Left cardiac atrium (tissue), 4 donors: ENCODE data around the gene SPCS3. TPM values are rescaled to one million over a fixed set of nuclear protein-coding genes. Genes with fewer than 3 reads are reported as not detected.
"Not testable (repeated sequence)": the region's sequence is repeated elsewhere in the genome, so short reads cannot be mapped to it uniquely, and the experiment has no call there.

Experiments
- ATAC-seq, 2 donors: fragments of 200-7000 bp; cut with Tn5 transposase; one replicate each; pipeline ENCODE4 v1.9.1; 2020; ENCODE audit warnings: mild to moderate bottlenecking in 2 of 2, moderate library complexity in 2 of 2
- DNase-seq: peaks from one replicate; pipeline ENCODE4 v3.0.0-alpha.2; 2020
- intact Hi-C, 2 donors: fragments of 100-400 bp; cut with DNase I; formaldehyde crosslinking; loops; one replicate each; pipeline versions ENCODE4 v1.14.1 to v1.15.1; 2022 to 2023
- total RNA-seq, 2 donors: library from RNA; stranded (reverse); fragmentation: NEBNext Ultra II Directional; extraction: Animal tissue kit (Norgen Biotek cat#: 25700); gene quantifications; one replicate each; pipeline ENCODE4 v1.2.1, GENCODE V29; 2021
- donor health status: DM: no; HTN: yes; CAD: no.
- donor health status: DM: no; HTN: yes; CAD: no; lungs with severe emphysema.
- donor health status: DM: yes; HTN: yes; CAD: no.
- donor health status: Dilated cardiomyopathy.

SPCS3 gene
- total RNA-seq, 2 donors from 2014 or later, result 92.8 to 130 TPM

DNA sequence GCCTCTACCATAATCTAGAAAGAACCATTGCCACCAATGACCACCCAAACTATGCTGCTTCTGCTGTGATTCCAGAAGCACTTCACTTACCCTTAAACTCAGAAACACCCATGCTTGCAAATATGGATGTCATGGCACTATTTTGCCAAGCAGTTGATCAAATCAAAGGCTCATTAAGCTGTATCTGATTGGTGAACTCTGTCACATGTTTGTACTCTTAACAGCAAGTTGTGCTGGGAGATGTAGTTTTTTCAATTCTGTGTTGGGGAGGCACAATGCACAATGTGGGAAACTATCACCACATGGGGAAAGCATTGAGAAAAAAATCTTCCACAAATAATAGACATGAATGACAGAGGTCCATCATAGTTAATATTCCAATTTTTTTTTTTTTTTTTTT is 19.2 kb upstream of the SPCS3 start:
- no peak for ATAC-seq
- DNase-seq, result no peak
- intact Hi-C loops, result no loop called here

- intact Hi-C loops, result no loop called here
- ATAC-seq (peak in 1 of 2 donors; percentile 61), DNase-seq (no peak)
Observed at GRCh38 chr4:176302283-176303275, 17.2 kb upstream of the SPCS3 start.

DNA sequence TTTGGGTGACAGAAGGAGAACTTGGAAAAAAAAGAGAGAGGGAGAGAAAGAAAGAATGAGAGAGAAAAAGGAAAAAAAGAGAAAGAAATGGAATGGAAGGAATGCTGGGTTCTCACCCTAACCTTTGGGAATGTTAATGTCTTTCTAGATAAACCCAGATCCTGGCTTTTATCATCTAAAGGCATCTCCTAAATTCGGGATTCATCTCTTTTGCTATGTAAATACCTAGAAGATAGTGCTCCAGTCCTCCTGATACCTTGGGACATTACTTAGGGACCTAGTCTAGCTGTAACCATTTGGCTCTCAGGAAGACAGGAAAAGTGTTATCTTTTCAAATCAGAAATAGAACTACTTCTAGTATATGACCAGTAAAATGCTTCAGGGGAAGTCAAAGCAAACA is 15.8 kb upstream of the SPCS3 start:
- DNase-seq (no peak), ATAC-seq (no peak)
- intact Hi-C loops, result no loop called here

DNA sequence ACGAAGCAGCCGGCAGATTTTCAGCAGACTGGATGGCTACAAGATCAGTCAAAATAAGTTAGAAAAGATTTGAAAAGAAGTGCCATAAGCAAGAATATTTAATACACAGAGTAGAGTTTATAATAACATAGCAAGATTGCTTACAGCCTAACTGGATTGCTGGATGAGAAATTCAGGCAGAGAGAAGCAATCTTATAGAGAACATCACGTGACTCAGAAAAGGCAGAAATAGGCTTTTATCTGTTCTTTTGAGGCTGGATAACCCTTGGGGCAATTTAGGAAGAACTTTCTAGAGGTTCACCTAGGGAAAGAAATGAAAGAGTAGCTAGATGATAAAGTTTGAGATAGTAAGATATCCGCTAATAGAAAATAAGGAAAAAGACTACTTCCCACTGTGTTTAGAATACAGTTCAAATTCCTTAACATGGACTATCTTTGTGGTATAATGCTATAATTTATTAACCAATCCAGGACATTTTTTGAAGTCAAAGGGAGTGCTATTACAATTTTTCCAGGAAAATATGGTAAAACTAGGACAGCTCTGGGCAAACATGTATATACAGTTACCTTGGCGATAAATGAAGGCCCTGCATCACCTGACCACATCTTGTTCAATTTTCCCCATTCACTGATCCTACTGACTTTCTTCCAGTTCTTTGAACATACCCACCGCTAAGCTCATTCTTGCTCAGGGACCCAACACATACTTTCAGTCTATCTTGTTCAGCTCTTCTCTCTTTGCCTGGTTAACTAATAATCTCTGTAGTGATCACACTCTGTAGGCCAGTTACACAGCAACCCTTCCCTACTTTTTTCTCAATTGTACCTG is 12.7 kb upstream of the SPCS3 start:
- intact Hi-C loops, result no loop called here
- no peak for DNase-seq
- ATAC-seq, result no peak

DNA sequence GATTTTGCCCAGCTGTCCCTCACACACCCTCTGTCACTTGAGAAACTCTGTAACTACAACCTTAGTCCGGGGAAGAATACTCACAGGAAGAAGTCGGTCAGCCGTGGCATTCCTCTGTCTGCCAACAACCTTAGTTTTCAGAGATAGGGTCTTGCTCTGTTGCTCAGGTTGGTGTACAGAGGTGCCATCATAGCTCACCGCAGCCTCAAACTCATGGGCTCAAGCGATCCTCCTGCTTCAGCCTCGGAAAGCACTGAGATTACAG is 12.2 kb upstream of the SPCS3 start:
- no peak for DNase-seq
- intact Hi-C loops, result no loop called here
- no peak for ATAC-seq

GRCh38 chr4:176308441-176308840 is 11.3 kb upstream of the SPCS3 start:
- ATAC-seq, result no peak
- intact Hi-C loops, result no loop called here

DNA sequence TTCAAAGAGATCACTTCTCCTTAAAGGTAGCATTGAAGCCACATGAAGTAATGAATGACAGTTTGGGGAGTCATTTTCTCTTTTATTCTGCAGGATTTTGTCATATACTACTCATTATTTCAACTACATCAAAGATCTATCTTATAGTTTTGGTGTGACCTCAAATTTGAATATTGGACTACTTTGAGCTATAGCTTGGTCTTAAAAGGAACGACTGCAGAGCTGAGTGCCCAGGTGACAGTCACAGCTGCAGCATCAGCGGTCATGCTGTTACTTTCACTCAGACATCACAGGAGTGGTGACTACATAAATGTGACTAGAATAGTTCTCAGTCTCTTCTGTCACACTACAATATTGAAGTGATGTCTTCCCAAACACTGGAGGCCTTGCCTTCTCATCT is 10.7 kb upstream of the SPCS3 start:
- no peak for DNase-seq
- intact Hi-C loops, result no loop called here
- ATAC-seq, result no peak

More at GRCh38 chr4:176308441-176308840, 11.3 kb upstream of the SPCS3 start:
- no peak for DNase-seq

DNA sequence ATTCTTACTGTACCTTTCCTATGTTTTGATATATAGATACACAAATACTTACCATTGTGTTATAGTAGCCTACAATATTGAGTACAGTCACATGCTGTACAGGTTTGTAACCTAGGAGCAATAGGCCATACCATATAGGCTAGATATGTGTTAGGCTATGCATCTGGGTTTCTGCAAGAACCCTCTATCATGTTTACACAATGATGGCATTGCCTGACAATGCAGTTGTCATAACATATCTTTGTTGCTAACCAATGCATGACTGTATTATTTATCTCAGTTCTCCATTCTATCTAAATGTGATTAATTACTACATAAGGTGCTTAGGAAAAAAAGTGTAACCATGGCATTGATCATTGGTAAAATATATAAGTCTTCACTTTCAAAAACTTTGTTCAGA is 10.0 kb upstream of the SPCS3 start:
- no peak for DNase-seq
- no peak for ATAC-seq
- intact Hi-C loops, result loop anchor here in 1 of 2 donors (10.0 kb wide), 1 partner anchor 75 kb away; no protein-coding TSS in a partner anchor

DNA sequence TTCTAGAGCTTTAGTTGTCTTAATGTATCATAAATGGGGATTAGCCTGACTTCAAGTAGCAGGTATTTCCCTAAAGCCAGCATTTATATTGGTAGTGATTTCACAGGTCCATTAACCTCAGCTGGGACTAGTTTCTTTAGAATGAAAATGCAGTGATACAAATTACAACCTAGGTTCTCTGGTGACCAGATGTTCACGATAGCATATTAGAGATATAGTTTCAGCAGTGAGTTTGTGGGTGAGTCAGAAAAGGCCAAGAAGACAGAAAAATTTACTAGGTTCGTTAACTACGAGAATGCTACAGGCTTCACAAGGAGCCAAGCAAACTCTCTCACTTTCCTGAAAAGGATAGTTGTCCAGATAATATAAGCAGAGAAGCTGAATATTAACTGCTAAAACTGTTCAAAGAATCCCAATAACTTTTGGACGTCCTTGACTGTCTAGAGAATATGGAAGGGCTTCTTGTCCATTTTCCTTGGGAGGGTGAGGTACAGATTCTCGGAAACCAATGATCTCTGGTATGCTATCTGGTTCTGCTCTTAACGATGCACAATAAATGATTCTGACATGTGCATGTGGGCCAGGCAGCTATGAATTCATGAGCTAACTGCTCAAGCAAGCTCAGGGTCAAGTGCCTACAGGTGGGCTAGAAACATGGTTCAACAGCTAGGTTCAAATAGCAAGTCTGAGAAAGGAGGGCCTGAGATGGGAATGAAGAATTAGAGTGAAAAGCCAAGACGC is 6.0 kb upstream of the SPCS3 start:
- ATAC-seq (no peak), DNase-seq (no peak)
- intact Hi-C loops, result loop anchor here in 1 of 2 donors (10.0 kb wide), 1 partner anchor 79 kb away; no protein-coding TSS in a partner anchor

DNA sequence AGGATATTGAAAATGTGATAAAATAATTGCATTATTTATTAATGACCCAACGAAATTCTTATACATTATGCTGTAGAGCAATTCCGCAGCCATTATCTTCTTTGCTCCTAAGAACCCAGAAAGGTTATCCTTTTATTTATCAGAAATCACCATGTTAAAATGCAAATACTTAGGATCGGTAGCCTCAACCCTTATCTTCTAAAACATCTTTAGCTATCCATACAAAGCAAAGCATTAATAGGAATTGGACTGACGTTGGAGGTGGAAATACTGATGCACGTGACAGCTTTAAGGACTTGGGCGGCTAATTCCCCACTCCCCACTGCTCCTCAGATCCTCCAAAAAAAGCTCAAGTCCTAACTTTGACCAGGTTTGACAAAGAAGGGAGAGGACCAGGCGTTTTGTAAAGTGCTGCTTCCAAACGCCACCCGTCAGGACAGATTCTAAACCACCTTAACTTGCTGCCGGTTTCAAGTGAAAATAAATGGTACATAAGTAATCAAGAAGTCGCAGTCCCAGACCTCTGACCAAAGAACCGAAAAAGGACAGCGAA is 539 bp upstream of the SPCS3 start:
- ATAC-seq (peak in 1 of 2 donors; percentile 6), DNase-seq (no peak)
- intact Hi-C loops, result loop anchor here in 1 of 2 donors (10.0 kb wide), 1 partner anchor 84 kb away; no protein-coding TSS in a partner anchor

DNA sequence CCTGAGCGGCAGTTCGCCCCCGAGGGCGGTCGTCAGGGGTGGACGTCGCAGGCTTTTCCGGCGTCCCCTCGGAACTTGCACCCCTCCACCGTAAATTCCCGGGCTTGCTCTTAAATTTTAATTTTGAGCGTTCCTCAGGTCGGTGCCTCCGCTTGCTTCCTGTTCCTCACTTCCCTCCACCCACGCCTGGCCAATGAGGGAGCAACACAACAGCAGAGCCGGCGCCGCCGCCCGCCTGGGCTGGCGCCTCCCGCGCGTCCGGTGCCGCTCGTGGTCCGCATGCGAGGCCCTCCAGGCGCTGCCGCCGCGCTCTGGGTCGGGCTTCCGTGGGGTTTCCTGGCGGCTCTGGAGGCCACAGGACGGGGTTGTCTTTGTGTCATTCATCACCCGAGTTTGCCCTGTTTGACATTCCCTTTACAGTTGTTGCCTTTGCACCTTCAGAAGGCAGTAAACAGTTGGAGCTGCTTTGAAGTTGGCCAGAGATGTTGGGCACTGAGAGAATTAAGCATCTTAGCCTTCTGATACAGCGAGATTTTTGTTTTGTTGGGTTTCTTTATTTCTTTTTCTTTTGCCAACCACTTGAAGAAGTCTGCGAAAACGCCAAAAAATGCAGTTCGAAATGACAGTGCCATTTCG is 692 bp downstream of the SPCS3 start:
- ATAC-seq (peak; percentile 95 to 96), DNase-seq (peak; percentile 94)
- intact Hi-C loops, result no loop called here

DNA sequence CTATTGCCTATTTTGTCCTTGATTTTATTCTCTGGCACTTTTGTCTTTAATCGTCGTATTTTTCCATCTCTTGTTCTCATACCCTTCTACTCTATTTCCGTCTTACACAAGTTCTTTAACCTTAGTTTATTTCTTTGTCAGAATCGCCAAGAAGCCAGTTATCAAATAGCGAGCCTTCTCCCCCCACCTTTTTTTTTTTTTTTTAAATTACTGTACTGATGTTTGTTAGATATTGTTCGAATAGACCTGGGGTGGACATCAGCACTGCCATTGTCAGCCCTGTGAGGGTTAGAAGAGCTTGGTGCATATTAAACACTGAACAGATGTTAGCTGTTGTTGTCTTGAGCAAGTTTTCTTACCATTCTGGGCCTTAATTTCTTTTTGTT is 1.2 kb downstream of the SPCS3 start:
- ATAC-seq (no peak), DNase-seq (no peak)
- intact Hi-C loops, result no loop called here

- ATAC-seq (no peak), DNase-seq (no peak)
- intact Hi-C loops, result no loop called here
Observed at GRCh38 chr4:176321589-176321988, 1.8 kb downstream of the SPCS3 start.

DNA sequence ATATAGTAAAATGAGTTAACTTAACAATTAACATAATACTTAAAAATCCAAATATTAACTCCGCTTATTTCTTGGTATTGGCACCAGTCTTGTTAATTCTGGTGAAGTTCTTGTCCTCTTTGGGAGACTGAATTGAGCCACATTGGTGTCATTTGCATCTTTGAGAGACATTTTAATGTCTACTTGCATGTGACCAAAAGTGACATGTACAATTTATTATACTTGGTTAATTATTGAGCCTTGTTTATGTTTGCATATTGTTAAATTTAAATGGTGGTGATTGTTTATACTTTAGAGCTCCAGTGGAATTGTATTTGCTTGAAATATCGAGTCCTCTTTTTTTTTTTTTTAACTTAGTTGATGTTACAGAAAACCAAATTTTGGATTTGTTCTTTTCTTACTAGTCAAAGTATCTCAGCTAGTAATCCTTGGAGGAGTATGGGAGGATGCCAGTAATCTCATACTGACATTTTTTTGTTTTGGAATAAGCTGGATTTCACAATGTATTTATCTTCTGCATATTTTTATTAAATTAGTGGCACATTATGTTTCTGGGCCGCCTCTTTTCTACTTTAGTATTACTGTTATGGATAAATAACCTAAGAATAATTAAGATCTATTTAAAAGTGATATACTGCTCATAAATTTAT is 3.9 kb downstream of the SPCS3 start:
- intact Hi-C loops, result no loop called here
- ATAC-seq (no peak), DNase-seq (no peak)

GRCh38 chr4:176324876-176325275 is 5.1 kb downstream of the SPCS3 start:
- intact Hi-C loops, ATAC-seq, DNase-seq: not testable (repeated sequence)

DNA sequence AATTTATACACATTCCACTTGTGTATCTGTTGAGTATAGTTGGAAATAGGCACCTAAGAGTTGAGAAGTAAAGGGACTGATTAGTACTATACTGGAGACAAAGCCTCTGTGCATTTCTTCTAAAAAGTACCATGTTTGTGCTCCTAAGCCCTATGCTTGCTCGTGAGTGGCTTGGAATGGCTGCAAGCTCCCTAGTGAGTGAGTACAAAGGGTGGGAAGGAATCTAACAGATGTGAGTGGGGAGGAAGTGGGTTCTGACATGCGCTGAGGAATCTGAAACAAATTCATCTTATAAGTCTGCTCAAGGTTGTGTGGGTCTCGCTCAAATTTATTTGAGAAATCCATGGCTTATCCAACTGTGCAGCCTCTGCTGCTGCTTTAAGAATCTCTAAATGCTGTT is 13.3 kb downstream of the SPCS3 start:
- ATAC-seq (no peak), DNase-seq (no peak)
- intact Hi-C loops, result loop anchor here in 1 of 2 donors (5.0 kb wide), 1 partner anchor 181 kb away; no protein-coding TSS in a partner anchor

GRCh38 chr4:176334066-176334465 is 14.3 kb downstream of the SPCS3 start:
- intact Hi-C loops, result loop anchor here in 1 of 2 donors (5.0 kb wide), 1 partner anchor 182 kb away; no protein-coding TSS in a partner anchor
- ATAC-seq (no peak), DNase-seq (no peak)

GRCh38 chr4:176335421-176335820 is 15.7 kb downstream of the SPCS3 start:
- intact Hi-C loops, result no loop called here
- ATAC-seq (no peak), DNase-seq (no peak)
